HUES48 (cell line): ENCODE results near the gene USB1.

Experiments
- H3K27ac ChIP-seq: one replicate; pipeline ENCODE4 v1.7.0; 2013; ENCODE audit warnings: low read depth, low read length, inconsistent platforms
- H3K27me3 ChIP-seq: 2 replicates; pipeline ENCODE4 v1.6.1; 2013; ENCODE audit warnings: mild to moderate bottlenecking, low read length; ENCODE audit not compliant: control insufficient read depth, insufficient read depth
- H3K36me3 ChIP-seq: 2 replicates; pipeline ENCODE4 v1.6.1; 2013; ENCODE audit warnings: low read length; ENCODE audit not compliant: control insufficient read depth, insufficient read depth
- H3K4me1 ChIP-seq: 2 replicates; pipeline ENCODE4 v1.6.1; 2013; ENCODE audit warnings: mild to moderate bottlenecking, low read length; ENCODE audit not compliant: control insufficient read depth, insufficient read depth
- H3K4me3 ChIP-seq: 2 replicates; pipeline ENCODE4 v1.5.1; 2013; ENCODE audit warnings: mild to moderate bottlenecking, low read depth, low read length
- H3K9ac ChIP-seq: 2 replicates; pipeline ENCODE4 v1.6.1; 2013; ENCODE audit warnings: mild to moderate bottlenecking, low read depth, low read length, moderate library complexity
- H3K9me3 ChIP-seq: 2 replicates; pipeline ENCODE4 v1.6.1; 2013; ENCODE audit warnings: low read length; ENCODE audit not compliant: control insufficient read depth, insufficient read depth

USB1 gene

GRCh38 chr16:57985204-57986181 is 15.7 kb upstream of the USB1 start:
- H3K36me3 ChIP-seq: no peaks in the 10 kb centered on the region
- H3K9me3 ChIP-seq: no peaks in the 10 kb centered on the region
- 0 out of 2 replicates have a peak, but pooled peaks cover 3% of the 10 kb centered on the region for H3K4me1 ChIP-seq
- peak overlapping the region; percentile 80 for H3K4me3 ChIP-seq
- no peak overlapping the region for H3K27ac ChIP-seq
- no peak overlapping the region for H3K9ac ChIP-seq
- H3K27me3 ChIP-seq: peaks cover 31% of the 10 kb centered on the region

- H3K9ac ChIP-seq: no peak overlapping the region
- H3K27me3 ChIP-seq: peaks cover 31% of the 10 kb centered on the region
- no peaks in the 10 kb centered on the region for H3K36me3 ChIP-seq
- H3K27ac ChIP-seq: no peak overlapping the region
- peak overlapping the region; percentile 80 for H3K4me3 ChIP-seq
- H3K4me1 ChIP-seq: 0 out of 2 replicates have a peak, but pooled peaks cover 3% of the 10 kb centered on the region
- no peaks in the 10 kb centered on the region for H3K9me3 ChIP-seq
Measured at GRCh38 chr16:57986196-57986595, 15.0 kb upstream of the USB1 start.

- H3K9ac ChIP-seq: no peak overlapping the region
- no peak overlapping the region for H3K27ac ChIP-seq
- 0 out of 2 replicates have a peak, but pooled peaks cover 3% of the 10 kb centered on the region for H3K4me1 ChIP-seq
- no peaks in the 10 kb centered on the region for H3K9me3 ChIP-seq
- no peak overlapping the region for H3K4me3 ChIP-seq
- no peaks in the 10 kb centered on the region for H3K36me3 ChIP-seq
- H3K27me3 ChIP-seq: peaks cover 31% of the 10 kb centered on the region
Measured at GRCh38 chr16:57987441-57988177, 13.6 kb upstream of the USB1 start.

- Histone ChIP-seq H3K4me3 (no peak overlapping the region), H3K4me1 (0 out of 2 replicates have a peak, but pooled peaks cover 3% of the 10 kb centered on the region), H3K9me3 (no peaks in the 10 kb centered on the region), H3K27me3 (peaks cover 29% of the 10 kb centered on the region), H3K36me3 (no peaks in the 10 kb centered on the region), H3K9ac (no peak overlapping the region), H3K27ac (no peak overlapping the region)
Measured at GRCh38 chr16:57988929-57989328, 12.3 kb upstream of the USB1 start.

GRCh38 chr16:57991551-57992059 is 9.6 kb upstream of the USB1 start:
- Histone ChIP-seq H3K27ac (no peak overlapping the region), H3K9me3 (no peaks in the 10 kb centered on the region), H3K27me3 (peaks cover 6% of the 10 kb centered on the region), H3K4me3 (no peak overlapping the region), H3K4me1 (no peaks in the 10 kb centered on the region), H3K36me3 (peaks cover 11% of the 10 kb centered on the region; the same call in 1 of the 2 replicates), H3K9ac (no peak overlapping the region)

- H3K9ac ChIP-seq: no peak overlapping the region
- no peak overlapping the region for H3K27ac ChIP-seq
- no peaks in the 10 kb centered on the region for H3K9me3 ChIP-seq
- H3K36me3 ChIP-seq: peaks cover 16% of the 10 kb centered on the region
- no peaks in the 10 kb centered on the region for H3K4me1 ChIP-seq
- H3K27me3 ChIP-seq: peaks cover 2% of the 10 kb centered on the region
- no peak overlapping the region for H3K4me3 ChIP-seq
Measured at GRCh38 chr16:57992084-57992483, 9.1 kb upstream of the USB1 start.

GRCh38 chr16:57993438-57993837 is 7.8 kb upstream of the USB1 start:
- Histone ChIP-seq H3K4me3 (no peak overlapping the region), H3K9ac (no peak overlapping the region), H3K27me3 (no peaks in the 10 kb centered on the region), H3K36me3 (peaks cover 23% of the 10 kb centered on the region), H3K9me3 (no peaks in the 10 kb centered on the region), H3K27ac (no peak overlapping the region), H3K4me1 (no peaks in the 10 kb centered on the region; the same call in 1 of the 2 replicates)

- no peaks in the 10 kb centered on the region for H3K27me3 ChIP-seq
- no peak overlapping the region for H3K9ac ChIP-seq
- H3K4me3 ChIP-seq: no peak overlapping the region
- H3K9me3 ChIP-seq: no peaks in the 10 kb centered on the region
- H3K36me3 ChIP-seq: peaks cover 23% of the 10 kb centered on the region
- H3K27ac ChIP-seq: no peak overlapping the region
- peaks cover 2% of the 10 kb centered on the region; the same call in 1 of the 2 replicates for H3K4me1 ChIP-seq
Measured at GRCh38 chr16:57993897-57994296, 7.3 kb upstream of the USB1 start.

GRCh38 chr16:57994361-57994760 is 6.8 kb upstream of the USB1 start:
- no peak overlapping the region for H3K27ac ChIP-seq
- peaks cover 23% of the 10 kb centered on the region for H3K36me3 ChIP-seq
- H3K4me1 ChIP-seq: peaks cover 7% of the 10 kb centered on the region; the same call in 1 of the 2 replicates
- no peaks in the 10 kb centered on the region for H3K9me3 ChIP-seq
- H3K4me3 ChIP-seq: no peak overlapping the region
- H3K9ac ChIP-seq: no peak overlapping the region
- no peaks in the 10 kb centered on the region for H3K27me3 ChIP-seq

- H3K27me3 ChIP-seq: no peaks in the 10 kb centered on the region
- no peak overlapping the region for H3K9ac ChIP-seq
- H3K4me1 ChIP-seq: peaks cover 11% of the 10 kb centered on the region; the same call in 1 of the 2 replicates
- H3K4me3 ChIP-seq: no peak overlapping the region
- H3K27ac ChIP-seq: no peak overlapping the region
- H3K9me3 ChIP-seq: no peaks in the 10 kb centered on the region
- peaks cover 23% of the 10 kb centered on the region for H3K36me3 ChIP-seq
Measured at GRCh38 chr16:57994778-57995177, 6.4 kb upstream of the USB1 start.
